T-helper 17 cell (primary cell): ENCODE measurements around the gene JPH2. TPM values are rescaled to one million over a fixed set of nuclear protein-coding genes. Genes with fewer than 3 reads are reported as not detected.

ENCODE experiments used
- ATAC-seq: fragments of 150-1000 bp; cut with Tn5 transposase; 2 replicates; pipeline ENCODE4 v1.10.0; 2021; ENCODE audit warnings: mild to moderate bottlenecking, moderate library complexity
- DNase-seq, 3 donors: peaks; one replicate each; pipeline versions ENCODE4 v3.0.0 to v3.0.0-alpha.2; 2020 to 2021
- H3K9me3 ChIP-seq: one replicate; pipeline ENCODE4 v1.7.0; 2013; ENCODE audit warnings: low read length, mild to moderate bottlenecking; ENCODE audit not compliant: control insufficient read depth, poor library complexity, severe bottlenecking
- H3K27ac Mint-ChIP-seq: one replicate; pipeline ENCODE4 v1.8.0; 2022; ENCODE audit warnings: mild to moderate bottlenecking, moderate library complexity, mixed read lengths
- H3K27me3 Mint-ChIP-seq: one replicate; pipeline ENCODE4 v1.8.0; 2022; ENCODE audit warnings: mixed read lengths
- H3K36me3 Mint-ChIP-seq: one replicate; pipeline ENCODE4 v1.8.0; 2022; ENCODE audit warnings: low read depth, mixed read lengths
- H3K4me1 Mint-ChIP-seq: one replicate; pipeline ENCODE4 v1.8.0; 2022; ENCODE audit warnings: mild to moderate bottlenecking, mixed read lengths
- H3K4me3 Mint-ChIP-seq: one replicate; pipeline ENCODE4 v1.8.0; 2022; ENCODE audit warnings: mild to moderate bottlenecking, moderate library complexity, mixed read lengths
- total RNA-seq, 4 donors: library from RNA in 2 of 4; stranded (reverse) in 2 of 4; gene quantifications; one replicate each; pipeline ENCODE4 v1.2.3 and lab custom pipeline; 2022 to 2026

JPH2 gene
- total RNA-seq, 2 donors from 2014 or later: not detected

DNA sequence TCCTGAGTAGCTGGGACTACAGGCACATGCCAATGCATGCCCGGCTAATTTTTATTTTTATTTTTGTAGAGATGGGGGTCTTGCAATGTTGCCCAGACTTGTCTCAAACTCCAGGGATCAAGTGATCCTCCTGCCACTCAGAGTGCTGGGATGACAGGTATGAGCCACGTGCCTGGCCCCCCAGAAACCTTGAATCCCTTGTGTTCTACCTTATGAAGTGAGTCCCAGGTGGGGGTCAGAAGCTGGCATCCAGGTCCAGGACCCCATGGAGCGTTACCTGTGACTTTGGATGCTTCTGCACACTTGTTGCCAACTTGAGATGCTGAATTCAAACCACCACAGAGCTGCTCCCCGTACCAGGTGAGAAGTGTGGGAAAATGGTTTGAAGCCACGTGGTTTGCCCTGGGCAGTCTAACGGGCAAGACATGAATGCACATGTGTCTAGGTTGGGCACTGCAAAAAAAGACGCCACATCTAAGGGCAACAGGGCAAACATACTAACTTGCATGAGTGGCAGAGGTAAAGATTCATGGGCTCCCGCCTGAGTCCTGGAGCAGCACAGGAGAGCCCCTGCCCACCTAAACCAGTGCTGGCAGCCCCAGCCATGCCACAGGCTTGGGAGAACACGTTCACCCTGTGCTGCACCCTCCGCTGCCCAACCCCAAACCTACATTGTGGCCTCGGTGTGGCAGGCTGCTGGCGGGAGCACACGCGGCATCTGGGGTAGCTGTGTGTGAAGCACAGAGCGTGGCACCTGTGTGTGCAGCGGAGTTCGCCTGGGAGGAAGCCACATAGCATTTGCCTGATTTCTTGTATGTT, 101.2 kb downstream of the JPH2 start:
- peaks cover 11% of the 10 kb centered on the region for H3K27me3 Mint-ChIP-seq
- ATAC-seq (no peak), DNase-seq (no peak)
- H3K36me3 Mint-ChIP-seq: no peaks in the 10 kb centered on the region
- no peak overlapping the region for H3K27ac Mint-ChIP-seq
- H3K9me3 ChIP-seq: no peaks in the 10 kb centered on the region
- H3K4me1 Mint-ChIP-seq: peaks cover under 1% of the 10 kb centered on the region
- H3K4me3 Mint-ChIP-seq: no peak overlapping the region

GRCh38 chr20:44084891-44085290, 102.1 kb downstream of the JPH2 start:
- no peak for ATAC-seq
- Mint-ChIP-seq H3K27ac (no peak overlapping the region), H3K27me3 (peaks cover 11% of the 10 kb centered on the region), H3K4me3 (no peak overlapping the region), H3K36me3 (no peaks in the 10 kb centered on the region), H3K4me1 (peaks cover 7% of the 10 kb centered on the region)
- H3K9me3 ChIP-seq: no peaks in the 10 kb centered on the region
- DNase-seq: no peak

DNA sequence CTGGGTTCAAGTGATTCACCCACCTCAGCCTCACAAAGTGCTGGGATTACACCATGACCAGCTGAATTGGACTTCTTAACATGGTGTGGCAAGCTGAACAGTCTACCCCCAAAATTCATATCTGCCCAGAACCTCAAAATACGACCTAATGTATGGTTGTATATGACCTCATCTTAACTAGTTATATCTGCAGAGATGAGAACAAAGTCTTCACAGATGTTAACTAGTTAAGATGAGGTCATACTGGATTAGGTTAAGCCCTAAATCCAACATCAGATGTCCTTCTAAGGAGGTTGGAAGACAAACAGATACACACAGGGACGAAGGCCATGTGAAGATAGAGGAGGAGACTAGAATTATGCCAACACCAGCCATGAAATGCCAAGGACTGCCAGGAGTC, 102.5 kb downstream of the JPH2 start:
- Mint-ChIP-seq H3K4me3 (no peak overlapping the region), H3K27ac (no peak overlapping the region), H3K27me3 (peaks cover 11% of the 10 kb centered on the region), H3K36me3 (no peaks in the 10 kb centered on the region), H3K4me1 (peaks cover 7% of the 10 kb centered on the region)
- H3K9me3 ChIP-seq: no peaks in the 10 kb centered on the region
- ATAC-seq (no peak), DNase-seq (no peak)

DNA sequence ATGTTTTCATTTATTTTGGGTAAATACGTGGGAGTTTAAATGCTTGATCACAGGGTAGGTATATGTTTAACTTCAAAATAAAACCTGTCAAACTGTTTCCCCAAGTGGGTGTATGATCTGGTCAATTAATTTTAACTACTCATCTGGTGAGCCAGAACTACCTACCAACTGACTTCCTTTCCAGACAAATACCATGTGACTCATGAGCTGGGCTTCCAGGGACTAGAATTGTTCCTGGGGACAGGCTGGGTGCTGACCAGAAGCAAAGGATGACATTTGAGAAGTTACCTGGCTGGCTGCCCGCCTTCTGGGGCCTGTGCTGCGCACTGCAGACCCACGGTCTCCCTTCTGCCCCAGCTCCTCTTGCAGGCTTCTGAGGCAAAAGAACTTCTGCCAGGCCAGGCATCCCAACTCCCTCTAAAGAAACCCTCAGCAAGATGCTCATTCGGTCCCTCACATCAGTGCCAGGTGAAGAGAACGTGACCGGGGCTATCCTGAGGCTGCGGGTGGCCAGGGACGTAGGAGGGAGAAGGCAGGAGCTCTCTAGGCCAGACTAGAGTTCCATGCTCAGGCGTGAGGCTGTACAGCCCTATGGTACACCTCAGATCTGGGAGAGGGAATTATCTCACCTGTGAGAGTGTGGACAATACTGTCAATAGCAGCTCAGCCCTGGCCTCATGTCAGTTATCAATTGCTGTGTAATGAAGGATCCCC, 103.6 kb downstream of the JPH2 start:
- no peak for ATAC-seq
- DNase-seq: no peak
- Mint-ChIP-seq H3K27ac (no peak overlapping the region), H3K4me3 (no peak overlapping the region), H3K27me3 (peaks cover 11% of the 10 kb centered on the region), H3K4me1 (peaks cover 7% of the 10 kb centered on the region), H3K36me3 (no peaks in the 10 kb centered on the region)
- H3K9me3 ChIP-seq: no peaks in the 10 kb centered on the region

GRCh38 chr20:44081888-44082287, 105.1 kb downstream of the JPH2 start:
- peaks cover 2% of the 10 kb centered on the region for H3K27me3 Mint-ChIP-seq
- DNase-seq (no peak), ATAC-seq (no peak)
- no peaks in the 10 kb centered on the region for H3K36me3 Mint-ChIP-seq
- H3K4me1 Mint-ChIP-seq: peaks cover 7% of the 10 kb centered on the region
- no peaks in the 10 kb centered on the region for H3K9me3 ChIP-seq
- H3K4me3 Mint-ChIP-seq: no peak overlapping the region
- H3K27ac Mint-ChIP-seq: no peak overlapping the region

DNA sequence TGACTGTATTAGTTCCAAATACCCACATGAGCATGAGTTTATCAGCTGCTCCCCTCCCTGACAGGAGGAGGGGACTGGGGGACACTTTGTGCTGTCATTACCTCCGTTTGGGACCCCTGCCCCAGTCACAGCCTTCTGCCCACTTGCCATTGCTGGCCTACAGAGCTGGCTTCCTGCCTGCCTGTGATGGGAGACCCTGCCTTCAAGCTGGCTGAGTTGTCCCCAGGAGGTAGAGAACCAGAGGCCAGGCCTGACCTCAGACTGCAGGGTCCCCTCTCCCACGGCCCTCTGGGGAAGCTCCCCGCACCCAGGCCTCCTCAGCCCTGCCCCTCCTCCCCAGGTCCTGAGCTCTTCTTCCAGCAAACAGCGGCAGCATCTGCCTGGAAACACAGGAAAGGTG, 105.5 kb downstream of the JPH2 start:
- no peaks in the 10 kb centered on the region for H3K27me3 Mint-ChIP-seq
- peak overlapping the region; percentile 27 for H3K27ac Mint-ChIP-seq
- H3K36me3 Mint-ChIP-seq: no peaks in the 10 kb centered on the region
- peaks cover 7% of the 10 kb centered on the region for H3K4me1 Mint-ChIP-seq
- no peaks in the 10 kb centered on the region for H3K9me3 ChIP-seq
- H3K4me3 Mint-ChIP-seq: no peak overlapping the region
- ATAC-seq (no peak), DNase-seq (no peak)

DNA sequence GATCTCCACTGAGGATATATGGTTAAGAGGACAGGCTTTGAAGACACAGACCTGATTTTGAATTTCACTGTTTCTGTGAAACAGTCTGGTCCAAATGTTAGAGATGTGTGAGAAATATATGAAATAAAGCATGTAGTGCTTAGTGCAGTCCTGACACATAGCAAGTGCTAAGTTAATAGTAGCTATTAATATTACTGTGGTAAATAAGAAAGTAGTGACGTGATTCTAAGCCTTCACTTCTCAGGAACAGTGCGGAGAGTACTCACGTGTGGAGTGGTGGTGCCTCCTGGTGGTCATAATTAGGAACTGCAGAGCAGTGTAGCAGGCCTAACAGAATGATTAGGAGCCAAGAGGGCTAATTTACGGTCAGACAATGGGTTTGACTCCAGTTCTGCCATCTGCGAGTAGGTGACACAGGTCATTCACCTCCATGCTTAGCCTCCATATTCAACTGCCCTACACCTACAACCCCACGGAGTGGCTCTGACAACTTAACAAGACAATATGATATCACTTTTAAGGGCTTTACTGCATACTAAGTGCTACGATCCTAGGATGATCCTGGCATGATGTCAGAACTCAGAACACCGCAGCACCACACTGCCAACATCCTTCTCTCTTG, 106.2 kb downstream of the JPH2 start:
- no peaks in the 10 kb centered on the region for H3K36me3 Mint-ChIP-seq
- DNase-seq: peak; percentile 37 to 72 (median 57)
- no peaks in the 10 kb centered on the region for H3K9me3 ChIP-seq
- no peaks in the 10 kb centered on the region for H3K27me3 Mint-ChIP-seq
- H3K4me1 Mint-ChIP-seq: peaks cover 7% of the 10 kb centered on the region
- peak overlapping the region; percentile 27 for H3K27ac Mint-ChIP-seq
- H3K4me3 Mint-ChIP-seq: no peak overlapping the region
- peak; percentile 98 for ATAC-seq

DNA sequence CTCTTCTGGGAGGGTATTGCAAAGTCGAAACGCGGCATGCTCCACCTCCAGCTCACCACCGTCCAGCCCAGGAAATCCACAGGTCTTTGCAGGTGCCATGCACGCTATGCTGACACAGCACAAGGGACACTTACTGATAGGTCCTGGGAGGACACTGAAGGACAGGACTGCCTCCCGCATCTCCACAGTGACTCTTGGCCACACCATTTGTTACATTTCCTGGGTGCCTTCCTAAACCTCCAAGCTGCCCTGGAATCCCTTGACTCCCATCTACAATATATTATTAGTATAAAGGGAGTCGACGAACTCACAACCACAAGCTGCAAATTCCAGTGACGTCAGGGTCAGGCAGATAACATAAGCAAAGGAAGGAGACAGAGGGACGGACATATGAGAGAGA, 106.9 kb downstream of the JPH2 start:
- H3K9me3 ChIP-seq: no peaks in the 10 kb centered on the region
- H3K4me1 Mint-ChIP-seq: peaks cover 10% of the 10 kb centered on the region
- H3K27ac Mint-ChIP-seq: peak overlapping the region; percentile 9
- H3K27me3 Mint-ChIP-seq: no peaks in the 10 kb centered on the region
- no peak for ATAC-seq
- DNase-seq: no peak
- no peaks in the 10 kb centered on the region for H3K36me3 Mint-ChIP-seq
- no peak overlapping the region for H3K4me3 Mint-ChIP-seq

GRCh38 chr20:44079291-44079690, 107.7 kb downstream of the JPH2 start:
- no peaks in the 10 kb centered on the region for H3K9me3 ChIP-seq
- H3K36me3 Mint-ChIP-seq: no peaks in the 10 kb centered on the region
- peaks cover 12% of the 10 kb centered on the region for H3K4me1 Mint-ChIP-seq
- no peak for DNase-seq
- H3K27ac Mint-ChIP-seq: peak overlapping the region; percentile 9
- no peak for ATAC-seq
- no peaks in the 10 kb centered on the region for H3K27me3 Mint-ChIP-seq
- no peak overlapping the region for H3K4me3 Mint-ChIP-seq

- H3K27me3 Mint-ChIP-seq: peaks cover 7% of the 10 kb centered on the region
- no peaks in the 10 kb centered on the region for H3K36me3 Mint-ChIP-seq
- H3K4me1 Mint-ChIP-seq: peaks cover 16% of the 10 kb centered on the region
These were observed 111.1 kb downstream of the JPH2 start for GRCh38 chr20:44075950-44076232.

GRCh38 chr20:44075191-44075949, 111.6 kb downstream of the JPH2 start:
- ATAC-seq (no peak), DNase-seq (no peak)
- no peaks in the 10 kb centered on the region for H3K36me3 Mint-ChIP-seq
- peaks cover 9% of the 10 kb centered on the region for H3K27me3 Mint-ChIP-seq
- H3K4me1 Mint-ChIP-seq: peaks cover 14% of the 10 kb centered on the region
- H3K9me3 ChIP-seq: no peaks in the 10 kb centered on the region
- H3K4me3 Mint-ChIP-seq: peak overlapping the region; percentile 28
- H3K27ac Mint-ChIP-seq: peak overlapping the region; percentile 86

More at GRCh38 chr20:44075950-44076232, 111.1 kb downstream of the JPH2 start:
- no peaks in the 10 kb centered on the region for H3K9me3 ChIP-seq
- Mint-ChIP-seq H3K4me3 (no peak overlapping the region), H3K27ac (peak overlapping the region; percentile 86)
- DNase-seq (no peak), ATAC-seq (no peak)

DNA sequence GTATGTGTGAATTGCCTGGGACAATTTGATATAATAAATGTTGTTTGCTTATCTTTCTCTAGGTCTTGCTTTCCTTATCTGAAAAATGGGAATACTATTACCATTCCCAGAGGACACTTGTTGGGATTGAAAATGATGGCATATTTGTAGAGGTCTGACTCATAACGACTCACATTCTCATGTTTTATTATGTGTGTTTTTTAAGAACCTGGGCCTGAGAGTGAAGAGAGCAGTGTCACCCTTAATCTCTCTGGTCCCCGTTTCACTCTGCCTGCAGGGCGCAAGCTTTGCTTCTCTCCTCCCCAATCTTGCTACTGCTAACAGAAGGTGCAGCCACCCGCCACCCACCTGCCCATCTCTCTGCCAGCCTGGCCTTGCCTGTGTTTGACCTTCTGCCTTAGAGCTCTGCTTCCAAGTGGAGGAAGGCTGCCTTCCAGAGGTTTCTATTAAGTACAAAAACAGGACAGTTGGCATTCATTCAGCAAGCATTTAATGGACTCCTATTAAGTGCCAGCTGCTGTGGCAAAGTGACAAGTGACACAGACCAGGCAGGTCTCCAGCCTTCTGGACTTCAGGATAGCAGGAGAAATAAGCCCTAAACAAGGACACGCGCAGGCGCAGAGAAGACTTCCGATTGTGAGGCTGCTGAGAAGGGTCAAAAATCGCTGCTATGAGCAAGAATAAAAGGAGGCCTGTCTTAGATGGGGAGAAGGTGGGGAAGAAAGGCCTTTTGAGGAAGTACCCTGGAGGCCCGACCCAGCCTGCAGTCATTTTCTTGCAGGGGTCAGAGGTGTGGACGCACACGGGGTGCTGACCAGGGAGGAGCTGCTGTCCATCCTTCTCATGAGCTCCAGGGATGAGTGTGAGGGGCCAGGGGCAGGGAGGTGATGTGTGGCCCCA, 112.5 kb downstream of the JPH2 start:
- no peak for ATAC-seq
- Mint-ChIP-seq H3K4me3 (no peak overlapping the region), H3K27me3 (peaks cover 12% of the 10 kb centered on the region), H3K4me1 (peaks cover 21% of the 10 kb centered on the region), H3K36me3 (no peaks in the 10 kb centered on the region), H3K27ac (peak overlapping the region; percentile 86)
- H3K9me3 ChIP-seq: no peaks in the 10 kb centered on the region
- DNase-seq: no peak
